Measurements from ENCODE around the gene ULBP1.
"Not testable (repeated sequence)": the region's sequence is repeated elsewhere in the genome, so short reads cannot be mapped to it uniquely, and the experiment has no call there.

ULBP1 gene

DNA sequence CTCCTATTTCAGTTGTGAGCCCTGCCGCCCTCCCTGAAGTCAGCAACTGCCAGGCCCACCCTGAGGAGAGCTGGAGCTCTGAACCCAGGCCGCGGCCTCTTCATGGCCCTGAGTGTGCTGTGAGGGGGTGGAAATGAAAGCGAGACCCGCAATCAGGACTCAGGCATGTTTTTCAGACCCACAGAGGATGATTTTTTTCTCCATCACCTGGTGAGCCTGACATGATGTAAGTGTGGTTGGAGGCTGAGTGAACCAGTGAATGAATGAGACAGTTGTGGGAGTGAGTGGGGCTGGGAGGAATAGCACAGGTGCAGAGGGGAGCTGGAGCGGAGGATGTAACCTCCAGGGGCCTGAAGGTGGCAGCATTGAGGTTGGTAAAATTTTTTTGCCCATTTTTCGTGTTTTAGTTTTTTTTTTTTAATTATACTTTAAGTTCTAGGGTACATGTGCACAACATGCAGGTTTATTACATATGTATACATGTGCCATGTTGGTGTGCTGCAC is 43.3 kb downstream of the ULBP1 start:
- DNase-seq = no peak

DNA sequence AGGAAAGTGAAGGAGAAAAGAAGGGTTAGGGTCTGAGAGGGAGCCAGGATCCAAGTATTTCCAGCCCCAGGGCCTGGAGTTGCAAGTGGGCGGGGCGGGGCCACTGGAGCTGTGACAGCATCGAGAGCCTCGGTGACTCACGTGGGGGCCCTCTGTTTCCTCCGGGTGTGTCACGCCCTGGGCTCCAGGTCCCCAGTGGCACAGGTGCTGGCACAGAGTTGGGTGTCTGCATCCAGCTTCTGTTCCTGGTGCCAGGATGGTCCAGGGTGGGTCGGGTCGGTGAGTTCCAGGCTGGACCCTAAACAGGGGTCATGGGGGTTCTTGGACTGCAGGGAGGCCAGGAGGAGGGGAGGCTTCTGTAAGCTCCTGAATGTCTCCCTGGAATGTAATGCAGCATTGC is 44.8 kb downstream of the ULBP1 start:
- DNase-seq = no peak

DNA sequence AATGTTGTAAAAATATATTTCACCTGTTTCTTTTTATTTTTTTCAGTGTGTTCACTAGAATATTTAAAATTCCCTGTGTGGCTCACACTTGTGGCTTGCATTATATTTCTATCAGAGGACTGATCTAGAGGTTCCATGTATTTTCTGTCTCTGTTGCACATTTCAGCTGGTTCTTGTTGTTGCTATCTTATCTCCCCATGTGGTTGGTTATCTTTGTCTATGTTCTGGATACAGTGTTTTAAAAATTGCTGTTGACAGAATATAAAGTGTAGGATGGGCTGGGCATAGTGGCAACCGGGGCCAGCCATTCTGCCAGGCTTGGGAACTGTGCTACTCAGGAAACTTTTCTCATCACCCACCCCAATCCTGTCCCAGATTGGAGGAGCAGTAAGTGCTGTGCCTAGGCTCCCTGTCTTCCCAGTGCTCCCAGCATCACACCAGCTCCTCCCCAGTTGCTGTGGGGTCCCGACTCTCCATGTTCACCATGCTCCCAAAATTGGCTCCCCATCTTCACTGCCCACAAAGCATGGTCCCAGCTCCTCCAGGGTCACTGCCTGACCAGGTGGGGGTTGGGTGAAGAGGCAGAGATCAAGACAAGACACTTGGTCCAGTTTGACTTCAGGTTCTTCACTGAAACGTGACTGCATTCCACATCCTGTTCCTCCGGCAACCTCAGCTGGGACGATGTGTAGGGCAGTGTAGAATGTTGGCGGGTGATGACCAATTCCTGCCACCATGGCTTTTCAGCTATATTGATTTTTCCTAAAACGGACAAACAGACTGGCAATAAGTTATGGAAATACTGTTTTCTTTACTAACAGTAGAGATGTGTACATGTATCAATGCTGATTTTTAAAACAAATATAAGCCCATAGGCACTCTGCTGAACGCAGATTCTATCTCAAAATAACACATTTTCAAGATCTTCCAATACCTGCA is 49.4 kb downstream of the ULBP1 start:
- not testable (repeated sequence) for DNase-seq

DNA sequence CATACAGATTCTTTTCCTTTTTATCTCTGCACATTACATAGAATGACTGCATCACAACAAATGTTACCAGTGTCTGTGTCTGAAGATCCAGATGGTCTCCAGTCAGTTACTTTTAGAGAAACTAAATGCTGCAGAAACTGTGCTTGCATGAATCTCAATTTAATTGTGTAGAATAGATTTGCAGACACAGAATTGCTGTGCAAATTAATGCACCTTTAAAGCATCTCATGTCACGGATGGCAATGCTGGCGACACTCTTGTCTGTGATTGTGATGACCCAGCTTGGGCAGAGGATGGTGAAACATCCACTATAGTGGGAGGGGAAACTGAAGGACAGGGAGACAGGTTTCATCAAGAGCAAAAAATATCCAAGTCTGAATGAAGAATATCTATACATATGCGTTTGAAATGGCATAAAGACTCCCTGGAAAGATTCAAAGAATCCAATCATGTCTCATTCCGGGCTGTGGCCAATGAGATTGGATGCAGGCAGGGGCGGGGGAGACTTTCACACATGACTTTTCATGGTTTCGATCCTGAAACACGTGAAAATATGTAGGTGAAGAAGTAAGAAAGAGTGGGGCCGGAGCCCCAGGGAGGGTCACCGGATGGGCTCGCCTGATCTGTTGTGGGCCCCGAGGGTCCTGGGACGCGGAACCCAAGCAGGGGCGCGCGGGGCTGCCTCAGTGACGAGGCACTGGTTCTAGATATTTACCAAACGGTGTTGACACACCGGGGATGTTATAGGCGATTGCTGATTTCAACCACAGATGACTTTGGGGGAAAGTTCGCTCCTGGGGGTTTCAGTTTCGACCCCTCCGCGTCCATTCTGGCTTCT is 50.3 kb downstream of the ULBP1 start:
- DNase-seq = not testable (repeated sequence)

DNA sequence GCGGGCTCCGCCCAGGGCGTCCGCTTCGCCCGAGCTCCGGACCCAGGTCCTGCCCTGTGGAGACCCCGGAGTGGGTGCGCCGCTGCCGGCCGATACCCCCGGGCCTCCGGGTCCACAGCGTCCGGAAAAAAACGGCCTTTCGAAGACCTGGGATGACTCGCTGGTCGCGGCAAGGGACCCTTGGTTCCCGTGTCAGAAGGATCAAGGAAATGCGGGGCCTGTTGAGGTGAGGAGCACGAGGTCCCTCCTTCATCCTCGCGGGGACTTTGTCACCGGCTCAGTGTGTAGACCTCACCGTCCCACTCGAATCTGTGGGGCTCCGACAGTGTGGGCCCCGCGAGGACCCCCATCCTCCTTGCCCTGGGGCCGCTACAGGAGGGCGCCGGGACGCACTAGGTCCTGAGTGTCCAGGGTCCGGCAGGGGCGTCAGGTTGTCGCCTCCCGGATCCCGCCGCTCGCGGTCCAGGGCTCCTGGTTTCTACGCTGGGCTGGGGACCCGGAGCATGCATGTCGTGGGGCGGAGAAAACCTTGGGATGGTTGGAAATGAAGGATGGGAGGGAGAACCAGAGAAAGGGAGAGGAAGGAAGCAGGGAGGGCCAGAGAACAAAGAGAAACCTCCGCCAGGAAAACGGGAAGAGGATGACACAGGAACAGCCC is 51.0 kb downstream of the ULBP1 start:
- DNase-seq = not testable (repeated sequence)

DNA sequence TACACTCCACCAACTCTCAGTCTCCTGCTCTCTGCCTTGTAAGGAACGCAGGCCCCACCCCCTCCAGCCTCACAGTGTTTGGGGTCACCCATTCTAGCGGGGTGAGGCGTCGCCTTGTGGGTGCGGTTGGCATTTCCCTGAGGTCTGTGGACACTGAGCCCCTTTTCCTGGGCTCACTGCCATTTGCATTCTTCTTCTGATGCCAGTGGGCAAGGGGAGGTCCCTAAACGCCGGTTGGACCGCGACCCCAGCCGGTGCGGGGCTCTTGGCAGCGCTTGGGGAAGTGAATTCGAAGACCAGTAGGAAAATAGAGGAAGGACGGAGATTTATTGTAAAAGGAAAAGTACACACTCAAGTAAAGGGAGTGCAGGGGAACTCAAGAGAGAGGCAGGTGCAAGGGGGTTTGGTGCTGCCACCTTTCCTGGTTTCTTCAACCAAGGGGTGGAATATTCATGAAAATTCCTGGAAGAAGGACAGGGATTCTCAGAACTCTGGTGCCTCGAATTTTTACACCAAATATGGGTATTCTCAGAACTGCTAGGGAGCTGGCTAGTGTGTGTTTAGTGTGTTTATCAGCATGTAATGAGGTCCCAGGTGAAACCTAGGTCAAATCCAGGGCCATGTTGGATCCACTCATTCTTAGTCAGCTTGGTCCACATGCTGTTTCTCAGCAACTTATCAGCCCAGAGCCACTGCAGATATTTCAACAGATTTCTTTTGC is 51.7 kb downstream of the ULBP1 start:
- DNase-seq = not testable (repeated sequence)

DNA sequence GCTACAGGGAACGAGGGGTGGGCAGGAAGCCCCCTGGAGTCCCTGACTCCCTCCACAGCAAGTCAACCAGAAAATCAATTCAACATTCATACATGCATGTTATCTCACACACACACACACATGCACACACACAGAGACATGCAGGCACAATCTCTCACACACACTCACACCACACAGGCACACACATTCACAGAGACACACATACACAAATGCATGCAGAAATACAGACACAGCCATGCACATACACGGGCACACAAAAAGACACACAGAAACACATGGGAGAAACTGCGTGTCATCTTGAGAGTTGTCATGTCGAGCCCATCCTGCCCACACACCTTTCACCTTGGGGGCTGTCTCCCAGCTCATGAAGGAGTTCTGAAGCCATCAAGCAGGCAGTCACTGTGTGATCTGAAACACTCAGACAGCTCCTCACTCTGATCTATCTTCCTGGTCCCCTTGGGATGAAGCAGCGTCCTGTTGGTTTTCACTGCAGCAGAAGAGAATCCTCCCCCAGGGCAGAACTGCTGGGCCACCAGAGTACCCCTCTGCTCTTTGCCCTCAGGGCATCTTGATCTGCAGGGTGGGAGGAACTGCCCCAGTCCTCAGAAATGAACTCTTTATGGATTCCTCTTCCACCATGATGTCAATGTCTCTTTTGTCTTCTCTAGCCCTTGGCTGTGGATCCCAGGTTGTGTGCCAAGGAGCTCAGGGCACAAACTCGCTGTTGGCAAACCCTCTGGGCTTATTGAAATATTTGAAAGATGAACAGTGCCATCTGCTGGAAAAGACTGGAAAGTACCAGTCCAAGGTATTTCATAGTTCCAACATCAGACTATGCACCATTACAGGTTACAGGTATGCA is 52.8 kb downstream of the ULBP1 start:
- no peak for DNase-seq

DNA sequence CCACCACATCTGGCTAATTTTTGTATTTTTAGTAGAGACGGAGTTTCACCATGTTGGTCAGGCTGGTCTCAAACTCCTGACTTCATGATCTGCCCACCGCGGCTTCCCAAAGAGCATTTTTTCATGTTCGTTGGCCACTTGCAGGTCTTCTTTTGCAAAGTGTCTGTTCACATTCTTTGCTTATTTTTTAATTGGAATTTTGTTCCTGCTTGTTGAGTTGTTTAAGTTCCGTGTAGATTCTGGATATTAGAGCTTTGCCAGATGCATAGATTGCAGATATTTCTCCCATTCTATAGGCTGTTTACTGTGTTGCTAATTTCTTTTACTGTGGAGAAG is 53.4 kb downstream of the ULBP1 start:
- not testable (repeated sequence) for DNase-seq

DNA sequence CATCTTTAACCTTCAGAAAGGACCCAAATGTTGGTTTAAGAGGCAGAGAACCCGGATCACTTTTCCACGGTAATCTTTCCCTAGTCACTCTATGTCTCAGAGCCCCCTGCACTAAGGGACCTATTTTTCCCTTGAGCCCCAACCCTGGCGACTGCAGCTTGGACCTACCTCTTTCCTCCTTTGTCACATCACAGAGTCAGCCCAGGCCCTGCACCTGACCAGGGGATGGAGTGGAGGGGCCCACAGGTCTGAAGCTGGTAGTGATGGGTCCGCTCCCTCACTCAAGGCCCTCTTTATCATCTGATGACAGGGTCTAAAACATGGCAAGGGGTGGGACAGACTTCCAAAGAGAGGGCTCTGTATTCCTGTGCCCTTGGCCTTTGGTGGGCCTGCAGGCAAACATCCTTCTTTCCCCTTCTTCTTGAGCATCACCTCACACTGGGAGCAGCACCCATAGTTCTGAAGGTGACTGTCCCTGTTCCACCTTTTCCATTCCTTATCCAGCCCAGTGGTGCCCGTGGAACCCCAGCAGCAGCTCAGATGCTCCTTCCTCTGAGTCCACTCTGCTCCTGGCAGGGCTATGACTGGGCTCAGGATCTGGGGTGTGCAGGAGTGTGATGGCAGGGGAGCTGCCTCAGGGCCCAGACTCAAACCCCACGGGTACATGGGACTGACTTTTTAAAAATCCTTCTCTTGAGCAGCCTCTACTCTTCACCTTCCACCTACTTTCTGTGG is 55.3 kb downstream of the ULBP1 start:
- DNase-seq = no peak

DNA sequence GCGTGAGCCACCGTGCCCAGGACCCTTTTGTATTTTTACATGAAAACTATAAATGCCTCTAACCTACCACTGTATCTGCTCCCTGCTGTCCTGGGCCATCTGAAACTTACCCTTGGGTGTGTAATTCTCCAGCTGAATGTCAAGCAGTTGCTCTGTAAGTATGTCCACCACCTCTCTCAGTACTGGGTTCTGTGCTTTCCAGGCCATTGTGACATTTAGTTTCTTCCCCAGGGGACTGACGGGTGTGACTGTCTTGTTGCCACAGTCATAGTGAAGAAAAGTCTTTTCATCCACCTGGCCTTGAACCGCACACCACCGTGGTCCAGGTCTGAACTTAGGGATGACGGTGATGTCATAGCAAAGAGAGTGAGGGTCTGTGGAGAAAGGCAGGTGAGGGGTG is 58.1 kb downstream of the ULBP1 start:
- DNase-seq = not testable (repeated sequence)

Measured in NCI-H524 treated with DMSO at 0.1 percent for 48 hours (cell line).